ENCODE measurements around the gene AP4M1.

The AP4M1 gene

DNA sequence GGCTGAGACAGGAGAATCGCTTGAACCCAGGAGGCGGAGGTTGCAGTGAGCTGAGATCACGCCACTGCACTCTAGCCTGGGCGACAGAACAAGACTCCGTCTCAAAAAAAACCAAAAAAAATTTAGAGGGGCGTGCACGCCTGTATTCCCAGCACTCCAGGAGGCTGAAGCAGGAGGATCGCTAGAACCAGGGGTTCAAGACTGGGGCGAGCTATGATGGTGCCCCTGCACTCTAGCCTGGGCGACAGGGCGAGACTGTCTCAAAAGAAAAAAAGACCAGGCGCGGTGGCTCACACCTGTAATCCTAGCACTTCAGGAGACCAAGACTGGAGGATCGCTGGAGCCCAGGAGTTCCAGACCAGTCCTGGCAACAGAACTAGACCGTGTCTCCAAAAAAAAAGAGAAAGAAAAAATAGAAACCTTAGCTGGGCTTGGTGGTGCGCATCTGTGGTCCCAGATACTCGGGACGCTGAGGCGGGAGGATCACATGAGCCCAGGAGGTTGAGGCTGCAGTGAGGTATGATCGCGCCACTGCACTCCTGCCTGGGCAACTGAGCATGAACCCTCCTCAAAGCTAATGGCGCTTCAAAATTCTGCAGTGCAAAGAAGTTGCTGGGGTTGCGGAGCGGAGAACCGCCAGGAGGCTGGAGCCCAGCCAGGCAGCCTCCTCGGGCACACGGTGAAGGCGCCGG lies 24.9 kb downstream of the AP4M1 start (continued):
- TF ChIP-seq KLF9 (tag by site-specific recombination; IDR thresholded peaks at IDR 0.05; ENCODE audit: low read depth) (no peak), ZNF558 (tag by site-specific recombination; IDR thresholded peaks at IDR 0.05) (no peak), WT1 (tag by site-specific recombination; IDR thresholded peaks at IDR 0.05) (no peak), ZNF792 (tag by site-specific recombination; IDR thresholded peaks at IDR 0.05) (no peak), ZNF146 (tag by site-specific recombination; IDR thresholded peaks at IDR 0.05) (no peak), MYNN (tag by site-specific recombination; IDR thresholded peaks at IDR 0.05; ENCODE audit: borderline replicate concordance) (no peak), ZNF175 (tag by site-specific recombination; IDR thresholded peaks at IDR 0.05) (no peak), ZNF426 (tag by site-specific recombination; IDR thresholded peaks at IDR 0.05) (no peak), ZFP41 (tag by site-specific recombination; IDR thresholded peaks at IDR 0.05; ENCODE audit: borderline replicate concordance) (no peak), ZNF416 (tag by site-specific recombination; IDR thresholded peaks at IDR 0.05) (no peak), ZNF302 (tag by site-specific recombination; IDR thresholded peaks at IDR 0.05; ENCODE audit: low read depth) (no peak), ZNF138 (tag by site-specific recombination; IDR thresholded peaks at IDR 0.05; ENCODE audit: borderline replicate concordance) (no peak), ZNF404 (tag by site-specific recombination; IDR thresholded peaks at IDR 0.05) (no peak), ZNF184 (tag by site-specific recombination; IDR thresholded peaks at IDR 0.05) (peak; percentile 51; the same call in 1 of the 2 replicates), ZNF223 (tag by site-specific recombination; IDR thresholded peaks at IDR 0.05) (no peak), ZBTB8A (tag by site-specific recombination; IDR thresholded peaks at IDR 0.05) (no peak; the same call in 1 of the 2 replicates), ZNF830 (tag by site-specific recombination; IDR thresholded peaks at IDR 0.05; ENCODE audit: low read depth) (no peak), KLF7 (tag by site-specific recombination; IDR thresholded peaks at IDR 0.05; ENCODE audit: borderline replicate concordance) (no peak), ZNF621 (tag by site-specific recombination; IDR thresholded peaks at IDR 0.05) (no peak), ZNF548 (tag by site-specific recombination; IDR thresholded peaks at IDR 0.05) (no peak), ZNF610 (tag by site-specific recombination; IDR thresholded peaks at IDR 0.05; ENCODE audit: borderline replicate concordance) (no peak), ZNF664 (tag by site-specific recombination; IDR thresholded peaks at IDR 0.05) (no peak)
- TF ChIP-seq, protein P1, sequence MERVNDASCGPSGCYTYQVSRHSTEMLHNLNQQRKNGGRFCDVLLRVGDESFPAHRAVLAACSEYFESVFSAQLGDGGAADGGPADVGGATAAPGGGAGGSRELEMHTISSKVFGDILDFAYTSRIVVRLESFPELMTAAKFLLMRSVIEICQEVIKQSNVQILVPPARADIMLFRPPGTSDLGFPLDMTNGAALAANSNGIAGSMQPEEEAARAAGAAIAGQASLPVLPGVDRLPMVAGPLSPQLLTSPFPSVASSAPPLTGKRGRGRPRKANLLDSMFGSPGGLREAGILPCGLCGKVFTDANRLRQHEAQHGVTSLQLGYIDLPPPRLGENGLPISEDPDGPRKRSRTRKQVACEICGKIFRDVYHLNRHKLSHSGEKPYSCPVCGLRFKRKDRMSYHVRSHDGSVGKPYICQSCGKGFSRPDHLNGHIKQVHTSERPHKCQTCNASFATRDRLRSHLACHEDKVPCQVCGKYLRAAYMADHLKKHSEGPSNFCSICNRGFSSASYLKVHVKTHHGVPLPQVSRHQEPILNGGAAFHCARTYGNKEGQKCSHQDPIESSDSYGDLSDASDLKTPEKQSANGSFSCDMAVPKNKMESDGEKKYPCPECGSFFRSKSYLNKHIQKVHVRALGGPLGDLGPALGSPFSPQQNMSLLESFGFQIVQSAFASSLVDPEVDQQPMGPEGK (tag by site-specific recombination; IDR thresholded peaks at IDR 0.05): no peak
- TF ChIP-seq, protein P2, sequence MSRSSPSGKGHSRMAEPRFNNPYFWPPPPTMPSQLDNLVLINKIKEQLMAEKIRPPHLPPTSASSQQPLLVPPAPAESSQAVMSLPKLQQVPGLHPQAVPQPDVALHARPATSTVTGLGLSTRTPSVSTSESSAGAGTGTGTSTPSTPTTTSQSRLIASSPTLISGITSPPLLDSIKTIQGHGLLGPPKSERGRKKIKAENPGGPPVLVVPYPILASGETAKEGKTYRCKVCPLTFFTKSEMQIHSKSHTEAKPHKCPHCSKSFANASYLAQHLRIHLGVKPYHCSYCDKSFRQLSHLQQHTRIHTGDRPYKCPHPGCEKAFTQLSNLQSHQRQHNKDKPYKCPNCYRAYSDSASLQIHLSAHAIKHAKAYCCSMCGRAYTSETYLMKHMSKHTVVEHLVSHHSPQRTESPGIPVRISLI (tag by site-specific recombination; IDR thresholded peaks at IDR 0.05): peak; percentile 88
- TF ChIP-seq, protein P3, sequence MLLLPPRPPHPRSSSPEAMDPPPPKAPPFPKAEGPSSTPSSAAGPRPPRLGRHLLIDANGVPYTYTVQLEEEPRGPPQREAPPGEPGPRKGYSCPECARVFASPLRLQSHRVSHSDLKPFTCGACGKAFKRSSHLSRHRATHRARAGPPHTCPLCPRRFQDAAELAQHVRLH (tag by site-specific recombination; IDR thresholded peaks at IDR 0.05): no peak
- TF ChIP-seq, protein P4, sequence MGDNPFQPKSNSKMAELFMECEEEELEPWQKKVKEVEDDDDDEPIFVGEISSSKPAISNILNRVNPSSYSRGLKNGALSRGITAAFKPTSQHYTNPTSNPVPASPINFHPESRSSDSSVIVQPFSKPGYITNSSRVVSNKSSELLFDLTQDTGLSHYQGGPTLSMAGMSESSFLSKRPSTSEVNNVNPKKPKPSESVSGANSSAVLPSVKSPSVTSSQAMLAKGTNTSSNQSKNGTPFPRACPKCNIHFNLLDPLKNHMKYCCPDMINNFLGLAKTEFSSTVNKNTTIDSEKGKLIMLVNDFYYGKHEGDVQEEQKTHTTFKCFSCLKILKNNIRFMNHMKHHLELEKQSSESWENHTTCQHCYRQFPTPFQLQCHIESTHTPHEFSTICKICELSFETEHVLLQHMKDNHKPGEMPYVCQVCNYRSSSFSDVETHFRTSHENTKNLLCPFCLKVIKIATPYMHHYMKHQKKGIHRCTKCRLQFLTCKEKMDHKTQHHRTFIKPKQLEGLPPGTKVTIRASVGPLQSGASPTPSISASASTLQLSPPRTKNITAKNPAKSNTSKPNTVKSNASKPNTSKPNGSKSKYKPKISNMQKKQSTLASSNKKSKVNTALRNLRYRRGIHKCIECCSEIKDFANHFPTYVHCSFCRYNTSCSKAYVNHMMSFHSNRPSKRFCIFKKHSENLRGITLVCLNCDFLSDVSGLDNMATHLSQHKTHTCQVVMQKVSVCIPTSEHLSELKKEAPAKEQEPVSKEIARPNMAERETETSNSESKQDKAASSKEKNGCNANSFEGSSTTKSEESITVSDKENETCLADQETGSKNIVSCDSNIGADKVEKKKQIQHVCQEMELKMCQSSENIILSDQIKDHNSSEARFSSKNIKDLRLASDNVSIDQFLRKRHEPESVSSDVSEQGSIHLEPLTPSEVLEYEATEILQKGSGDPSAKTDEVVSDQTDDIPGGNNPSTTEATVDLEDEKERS (tag by site-specific recombination; IDR thresholded peaks at IDR 0.05): peak; percentile 11; the same call in 1 of the 2 replicates
- TF ChIP-seq, protein P5, sequence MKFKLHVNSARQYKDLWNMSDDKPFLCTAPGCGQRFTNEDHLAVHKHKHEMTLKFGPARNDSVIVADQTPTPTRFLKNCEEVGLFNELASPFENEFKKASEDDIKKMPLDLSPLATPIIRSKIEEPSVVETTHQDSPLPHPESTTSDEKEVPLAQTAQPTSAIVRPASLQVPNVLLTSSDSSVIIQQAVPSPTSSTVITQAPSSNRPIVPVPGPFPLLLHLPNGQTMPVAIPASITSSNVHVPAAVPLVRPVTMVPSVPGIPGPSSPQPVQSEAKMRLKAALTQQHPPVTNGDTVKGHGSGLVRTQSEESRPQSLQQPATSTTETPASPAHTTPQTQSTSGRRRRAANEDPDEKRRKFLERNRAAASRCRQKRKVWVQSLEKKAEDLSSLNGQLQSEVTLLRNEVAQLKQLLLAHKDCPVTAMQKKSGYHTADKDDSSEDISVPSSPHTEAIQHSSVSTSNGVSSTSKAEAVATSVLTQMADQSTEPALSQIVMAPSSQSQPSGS (tag by site-specific recombination; IDR thresholded peaks at IDR 0.05; ENCODE audit: low read depth): no peak
- TF ChIP-seq, protein P6, sequence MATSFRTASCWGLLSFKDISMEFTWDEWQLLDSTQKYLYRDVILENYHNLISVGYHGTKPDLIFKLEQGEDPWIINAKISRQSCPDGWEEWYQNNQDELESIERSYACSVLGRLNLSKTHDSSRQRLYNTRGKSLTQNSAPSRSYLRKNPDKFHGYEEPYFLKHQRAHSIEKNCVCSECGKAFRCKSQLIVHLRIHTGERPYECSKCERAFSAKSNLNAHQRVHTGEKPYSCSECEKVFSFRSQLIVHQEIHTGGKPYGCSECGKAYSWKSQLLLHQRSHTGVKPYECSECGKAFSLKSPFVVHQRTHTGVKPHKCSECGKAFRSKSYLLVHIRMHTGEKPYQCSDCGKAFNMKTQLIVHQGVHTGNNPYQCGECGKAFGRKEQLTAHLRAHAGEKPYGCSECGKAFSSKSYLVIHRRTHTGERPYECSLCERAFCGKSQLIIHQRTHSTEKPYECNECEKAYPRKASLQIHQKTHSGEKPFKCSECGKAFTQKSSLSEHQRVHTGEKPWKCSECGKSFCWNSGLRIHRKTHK (tag by site-specific recombination; IDR thresholded peaks at IDR 0.05): no peak
- TF ChIP-seq, protein P7, sequence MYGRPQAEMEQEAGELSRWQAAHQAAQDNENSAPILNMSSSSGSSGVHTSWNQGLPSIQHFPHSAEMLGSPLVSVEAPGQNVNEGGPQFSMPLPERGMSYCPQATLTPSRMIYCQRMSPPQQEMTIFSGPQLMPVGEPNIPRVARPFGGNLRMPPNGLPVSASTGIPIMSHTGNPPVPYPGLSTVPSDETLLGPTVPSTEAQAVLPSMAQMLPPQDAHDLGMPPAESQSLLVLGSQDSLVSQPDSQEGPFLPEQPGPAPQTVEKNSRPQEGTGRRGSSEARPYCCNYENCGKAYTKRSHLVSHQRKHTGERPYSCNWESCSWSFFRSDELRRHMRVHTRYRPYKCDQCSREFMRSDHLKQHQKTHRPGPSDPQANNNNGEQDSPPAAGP (tag by site-specific recombination; IDR thresholded peaks at IDR 0.05): no peak
